Glomerular visceral epithelial cell (primary cell): Measurements from ENCODE around the gene EXOG.
A peak's percentile ranks its signal among the peaks of the same experiment; 100 is the strongest.

ENCODE experiments used
- DNase-seq: peaks from one replicate; pipeline ENCODE4 v3.0.0-alpha.2; 2016; ENCODE audit errors: extremely low spot score

The EXOG gene

DNA sequence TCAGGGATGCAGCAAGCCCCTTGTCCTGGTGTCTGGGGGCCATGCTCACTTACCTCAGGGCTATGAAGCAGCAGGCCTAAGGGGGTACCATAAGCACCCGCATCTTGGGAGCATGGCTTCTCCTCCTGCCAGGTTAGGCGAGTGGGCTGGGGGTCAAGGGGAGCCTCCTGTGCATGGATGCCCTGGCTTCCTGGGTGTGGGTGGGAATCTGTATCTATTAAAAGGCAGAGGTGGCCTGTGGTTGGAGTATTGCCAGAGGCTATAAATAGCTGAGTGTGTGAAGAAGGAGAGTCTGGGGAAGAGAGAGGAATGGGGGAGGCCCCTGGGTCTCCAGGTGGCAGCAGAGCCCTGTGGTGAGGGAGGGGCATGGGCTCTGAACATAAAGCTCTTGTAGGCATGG lies 22.9 kb upstream of the EXOG start:
- DNase-seq = no peak

DNA sequence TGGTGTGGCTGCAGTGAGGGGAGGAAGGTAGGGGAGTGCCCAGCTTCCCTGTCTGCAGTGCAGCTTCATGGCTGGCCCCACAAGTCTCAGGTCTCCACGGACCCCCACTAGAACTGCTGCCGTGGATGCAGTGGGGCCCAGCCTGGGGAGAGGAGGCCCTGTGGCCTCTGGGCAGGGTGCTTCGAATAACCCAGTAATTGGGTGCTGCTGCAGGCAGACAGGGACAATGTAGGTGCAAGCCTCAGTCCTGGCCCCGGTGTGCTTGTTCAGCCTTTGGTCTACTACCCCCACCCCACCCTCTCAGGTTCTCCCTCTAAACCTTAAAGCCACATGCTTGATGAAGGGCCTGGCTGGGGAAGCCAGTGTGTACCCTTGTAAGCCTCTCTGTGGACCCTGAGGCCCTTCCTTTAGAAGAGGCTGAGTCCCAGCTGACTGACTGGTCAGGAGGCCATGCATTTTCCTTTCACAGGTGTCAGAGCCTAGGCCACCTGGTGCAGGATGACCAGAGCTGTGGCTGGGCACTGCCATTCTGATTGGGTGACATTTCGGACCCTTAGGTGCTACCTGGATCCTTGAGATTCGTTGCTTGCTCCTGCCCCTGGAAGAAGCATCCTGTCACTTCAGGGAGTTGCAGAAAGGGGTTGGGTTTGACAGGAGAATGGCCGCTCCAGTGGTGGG lies 21.1 kb upstream of the EXOG start:
- no peak for DNase-seq

DNA sequence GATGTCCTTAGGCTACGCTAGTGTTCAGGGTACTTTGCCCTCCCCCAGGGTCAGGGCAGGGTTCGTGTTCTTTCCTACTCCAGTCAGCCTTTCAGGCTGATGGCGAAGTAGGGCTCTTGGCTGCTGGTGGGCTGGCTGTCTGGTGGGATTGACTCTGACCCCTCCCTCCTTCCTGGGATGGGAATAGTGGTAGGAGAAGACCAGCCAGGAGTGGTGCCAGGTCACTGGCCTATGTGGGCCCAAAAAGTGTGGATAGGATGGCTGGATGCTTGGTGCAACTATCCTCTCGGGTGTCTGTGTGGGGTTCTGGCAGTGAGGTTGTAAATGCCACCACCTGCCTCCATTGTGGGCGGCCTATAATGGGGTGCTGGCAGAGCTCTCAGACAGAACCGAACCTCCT lies 20.4 kb upstream of the EXOG start:
- no peak for DNase-seq

DNA sequence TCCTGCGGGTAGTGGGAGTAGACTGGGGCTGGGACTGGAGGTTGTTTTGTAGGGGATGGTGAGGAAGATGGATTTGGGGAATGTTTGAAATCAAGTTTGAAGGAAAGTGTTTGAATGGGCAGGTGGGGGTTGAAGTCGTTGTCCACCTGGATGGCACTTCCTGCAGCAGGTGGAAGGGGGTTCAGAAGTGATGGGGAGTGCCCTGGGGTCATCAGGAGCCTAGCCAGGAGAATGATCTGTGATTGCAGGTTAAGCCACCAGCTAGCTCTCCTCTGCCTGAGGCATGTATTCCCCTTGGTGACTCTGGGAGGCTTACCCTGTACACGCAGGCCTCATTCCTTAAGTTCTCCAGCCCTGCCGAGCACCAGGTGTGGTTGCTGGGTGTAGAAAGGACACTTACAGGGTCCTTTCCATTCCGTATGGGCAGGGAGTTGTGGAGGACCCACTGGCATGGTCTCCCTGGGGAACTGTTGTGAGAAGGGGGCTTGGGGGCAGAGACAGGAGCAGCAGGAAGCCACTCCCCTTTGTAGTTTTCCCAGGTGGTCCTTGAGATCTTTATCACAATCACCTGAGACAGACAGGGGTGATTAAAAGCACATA lies 19.9 kb upstream of the EXOG start:
- DNase-seq = no peak

DNA sequence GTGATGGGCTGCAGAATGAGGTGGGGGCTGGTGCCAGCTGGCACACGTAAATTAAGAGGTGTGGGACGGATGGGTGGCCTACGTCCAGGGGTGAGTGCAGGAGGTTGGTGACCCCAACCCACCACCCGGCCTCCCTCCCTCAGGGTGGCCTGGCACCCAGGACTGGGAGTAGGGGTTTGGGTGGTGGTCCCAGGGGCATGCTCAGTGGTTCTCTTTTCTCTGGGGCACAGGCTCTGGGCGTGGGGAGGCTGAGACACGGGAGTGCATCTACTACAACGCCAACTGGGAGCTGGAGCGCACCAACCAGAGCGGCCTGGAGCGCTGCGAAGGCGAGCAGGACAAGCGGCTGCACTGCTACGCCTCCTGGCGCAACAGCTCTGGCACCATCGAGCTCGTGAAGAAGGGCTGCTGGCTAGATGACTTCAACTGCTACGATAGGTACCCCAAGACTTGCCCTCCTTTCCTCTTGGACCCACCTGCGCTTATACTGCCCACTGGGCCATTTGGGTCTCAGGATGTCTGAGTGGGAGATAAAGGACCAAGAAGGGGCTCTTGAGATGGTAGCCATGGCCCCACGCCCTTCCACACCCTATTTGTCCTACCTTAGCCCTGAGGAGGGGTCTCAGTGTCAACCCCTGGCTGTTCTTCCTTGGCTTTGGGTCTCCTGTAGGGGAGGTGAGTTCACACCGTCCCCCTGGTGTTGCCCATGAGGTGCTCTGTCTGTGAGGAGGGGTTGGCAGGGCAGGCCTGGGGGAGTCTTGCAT lies 18.9 kb upstream of the EXOG start:
- no peak for DNase-seq

DNA sequence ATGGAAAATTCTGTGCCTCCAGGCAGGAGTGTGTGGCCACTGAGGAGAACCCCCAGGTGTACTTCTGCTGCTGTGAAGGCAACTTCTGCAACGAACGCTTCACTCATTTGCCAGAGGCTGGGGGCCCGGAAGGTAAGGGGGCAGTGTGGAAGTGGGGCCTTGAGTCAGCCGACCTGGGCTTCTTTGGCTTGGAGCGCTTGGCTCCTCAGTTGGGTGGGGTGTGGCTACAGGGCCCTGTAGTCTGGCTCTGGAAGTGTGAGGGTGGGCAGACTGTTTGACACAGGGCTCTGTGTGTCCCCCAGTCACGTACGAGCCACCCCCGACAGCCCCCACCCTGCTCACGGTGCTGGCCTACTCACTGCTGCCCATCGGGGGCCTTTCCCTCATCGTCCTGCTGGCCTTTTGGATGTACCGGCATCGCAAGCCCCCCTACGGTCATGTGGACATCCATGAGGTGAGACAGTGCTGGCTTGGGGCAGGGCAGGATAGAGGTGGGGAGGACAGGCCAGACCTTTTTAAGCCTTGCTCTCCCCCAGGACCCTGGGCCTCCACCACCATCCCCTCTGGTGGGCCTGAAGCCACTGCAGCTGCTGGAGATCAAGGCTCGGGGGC lies 18.2 kb upstream of the EXOG start:
- no peak for DNase-seq

DNA sequence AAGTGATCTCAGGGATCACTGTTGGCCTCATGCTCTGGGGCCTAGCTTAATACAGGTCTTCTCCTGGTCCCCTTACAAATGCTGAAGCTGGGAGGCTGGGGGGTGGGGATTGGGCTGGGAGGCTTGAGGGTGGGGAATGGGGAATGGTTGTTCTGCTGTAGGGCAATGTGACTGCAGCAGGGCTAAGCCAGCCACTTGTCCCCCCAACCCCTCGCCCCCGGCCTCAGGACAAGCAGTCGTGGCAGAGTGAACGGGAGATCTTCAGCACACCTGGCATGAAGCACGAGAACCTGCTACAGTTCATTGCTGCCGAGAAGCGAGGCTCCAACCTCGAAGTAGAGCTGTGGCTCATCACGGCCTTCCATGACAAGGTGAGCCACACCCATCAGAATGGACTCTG lies 17.2 kb upstream of the EXOG start:
- no peak for DNase-seq

DNA sequence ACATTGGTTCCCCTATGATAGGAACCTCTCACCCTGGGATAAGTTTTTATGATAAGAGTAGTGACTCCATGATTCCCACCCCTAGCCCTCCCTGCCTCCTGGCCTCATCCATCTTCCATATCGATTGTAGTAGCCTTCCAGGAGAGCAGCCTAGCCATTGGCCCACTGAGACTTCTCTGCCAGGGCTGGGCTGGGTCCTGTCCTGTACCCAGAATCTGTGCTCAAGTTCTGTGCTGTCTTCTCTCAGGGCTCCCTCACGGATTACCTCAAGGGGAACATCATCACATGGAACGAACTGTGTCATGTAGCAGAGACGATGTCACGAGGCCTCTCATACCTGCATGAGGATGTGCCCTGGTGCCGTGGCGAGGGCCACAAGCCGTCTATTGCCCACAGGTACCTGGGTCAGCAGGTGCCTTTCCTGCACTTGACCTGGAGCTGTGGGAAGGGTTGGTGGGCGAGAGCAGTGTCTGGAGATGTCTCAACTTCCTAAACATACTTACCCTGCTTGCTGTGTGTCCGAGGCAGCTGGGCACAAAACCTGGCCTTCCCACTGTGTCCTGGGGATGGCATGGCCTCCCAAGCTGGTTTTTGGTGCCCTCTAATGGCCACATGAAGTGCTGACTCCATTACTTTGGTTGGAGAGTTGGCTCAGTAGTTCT lies 16.6 kb upstream of the EXOG start:
- DNase-seq = peak; percentile 64

DNA sequence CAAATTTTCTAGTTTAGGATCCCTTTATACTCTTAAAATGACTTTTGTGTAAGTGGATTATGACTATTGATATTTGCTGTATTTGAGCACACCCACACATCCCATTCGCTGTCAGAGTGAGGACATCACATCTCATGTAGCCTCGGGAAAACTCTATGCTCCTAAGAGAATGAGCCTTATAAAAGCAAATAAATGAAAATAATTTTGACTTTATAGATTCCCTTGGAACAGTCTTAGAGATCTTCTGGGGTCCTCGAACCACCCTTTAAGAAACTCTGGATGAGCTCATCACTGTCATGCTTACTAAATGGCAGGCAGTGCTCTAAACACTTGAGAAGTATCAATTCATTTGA lies 16.1 kb upstream of the EXOG start:
- no peak for DNase-seq

DNA sequence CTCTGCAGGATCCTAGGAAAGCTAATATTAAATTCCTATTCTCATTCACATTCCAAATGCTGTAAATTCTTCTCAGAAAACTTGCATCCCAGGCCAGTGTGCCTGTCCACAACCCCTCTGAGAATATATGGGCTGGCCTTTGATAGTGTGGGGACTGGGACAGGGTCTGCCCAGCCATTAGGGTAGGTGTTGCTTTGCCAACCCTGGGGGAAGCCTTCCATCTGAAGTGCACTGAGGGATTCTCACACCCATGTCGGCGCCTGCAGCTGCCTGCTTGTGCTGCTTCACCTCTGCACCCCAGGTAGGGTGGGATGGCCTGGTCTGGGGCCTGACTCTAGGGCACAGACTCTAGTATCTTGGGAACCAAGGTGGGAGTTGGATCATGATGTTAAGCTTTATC lies 15.2 kb upstream of the EXOG start:
- no peak for DNase-seq

DNA sequence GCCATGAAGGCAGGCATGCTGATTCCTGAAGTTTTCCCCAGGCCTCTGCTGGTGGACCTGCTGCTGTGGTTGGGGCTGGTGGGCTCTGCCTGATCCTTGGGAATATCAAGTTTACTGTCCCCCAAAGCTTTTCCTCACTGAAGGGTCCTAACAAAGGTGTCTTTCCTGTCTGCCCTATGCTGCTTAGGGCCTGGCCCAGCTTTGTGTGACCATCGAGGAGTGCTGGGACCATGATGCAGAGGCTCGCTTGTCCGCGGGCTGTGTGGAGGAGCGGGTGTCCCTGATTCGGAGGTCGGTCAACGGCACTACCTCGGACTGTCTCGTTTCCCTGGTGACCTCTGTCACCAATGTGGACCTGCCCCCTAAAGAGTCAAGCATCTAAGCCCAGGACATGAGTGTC lies 13.2 kb upstream of the EXOG start:
- DNase-seq = no peak

DNA sequence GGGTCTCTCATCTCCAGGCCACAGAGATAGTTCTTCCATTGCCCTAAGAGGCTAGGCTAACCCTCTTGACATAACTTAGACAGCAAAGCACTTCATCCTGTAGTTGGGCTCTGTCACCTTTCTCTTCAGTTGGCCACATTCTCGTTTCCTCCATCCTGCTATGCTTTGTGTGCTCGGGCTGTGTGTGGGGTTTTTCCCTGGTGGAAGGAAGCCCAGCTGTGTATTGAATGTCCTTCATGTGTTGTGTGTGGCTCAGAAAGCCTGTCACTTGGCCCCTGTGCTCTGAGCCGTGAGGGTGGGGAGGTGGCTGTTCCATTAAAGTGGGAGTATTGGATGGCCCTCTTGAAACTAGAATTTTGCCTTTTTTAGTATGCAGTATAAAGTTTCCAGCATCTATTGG lies 8.8 kb upstream of the EXOG start:
- no peak for DNase-seq

DNA sequence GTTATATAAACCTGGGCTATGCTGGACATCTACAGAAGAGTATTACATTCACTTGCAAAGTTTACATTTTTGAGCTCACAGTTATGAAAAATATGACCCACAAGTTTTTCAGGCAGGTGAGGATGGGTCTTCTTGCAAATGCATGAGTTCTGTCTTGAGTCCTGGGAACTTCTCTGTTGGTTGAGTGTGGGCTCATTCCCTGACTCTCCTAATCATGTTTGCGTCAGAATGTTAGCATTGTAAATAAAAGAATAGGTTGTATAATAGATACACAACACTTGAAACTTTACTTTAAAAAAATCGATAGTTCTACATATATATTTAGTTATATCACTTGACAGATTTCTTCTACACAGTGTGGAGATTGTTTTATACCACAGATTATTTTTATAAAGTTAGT lies 7.2 kb upstream of the EXOG start:
- DNase-seq = no peak

DNA sequence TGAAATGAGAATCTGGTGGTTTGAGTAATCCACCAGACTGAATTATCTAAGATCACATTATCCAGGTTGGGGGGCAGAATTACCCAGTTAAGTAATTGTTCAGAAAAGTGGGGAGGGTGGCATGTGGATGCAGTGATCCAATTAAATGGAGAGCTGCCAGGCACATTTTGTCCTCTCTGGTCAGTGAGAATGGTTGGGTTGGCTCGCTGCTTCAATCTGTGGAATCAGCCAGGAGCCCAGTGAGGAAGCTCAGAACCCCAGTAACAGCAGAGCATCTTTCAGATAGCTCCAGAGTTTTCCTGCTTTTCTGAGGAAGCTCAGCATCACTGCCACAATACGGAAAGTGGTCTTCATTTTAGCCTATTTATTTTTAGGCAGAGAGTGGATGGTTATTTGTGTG lies 6.4 kb upstream of the EXOG start:
- no peak for DNase-seq

DNA sequence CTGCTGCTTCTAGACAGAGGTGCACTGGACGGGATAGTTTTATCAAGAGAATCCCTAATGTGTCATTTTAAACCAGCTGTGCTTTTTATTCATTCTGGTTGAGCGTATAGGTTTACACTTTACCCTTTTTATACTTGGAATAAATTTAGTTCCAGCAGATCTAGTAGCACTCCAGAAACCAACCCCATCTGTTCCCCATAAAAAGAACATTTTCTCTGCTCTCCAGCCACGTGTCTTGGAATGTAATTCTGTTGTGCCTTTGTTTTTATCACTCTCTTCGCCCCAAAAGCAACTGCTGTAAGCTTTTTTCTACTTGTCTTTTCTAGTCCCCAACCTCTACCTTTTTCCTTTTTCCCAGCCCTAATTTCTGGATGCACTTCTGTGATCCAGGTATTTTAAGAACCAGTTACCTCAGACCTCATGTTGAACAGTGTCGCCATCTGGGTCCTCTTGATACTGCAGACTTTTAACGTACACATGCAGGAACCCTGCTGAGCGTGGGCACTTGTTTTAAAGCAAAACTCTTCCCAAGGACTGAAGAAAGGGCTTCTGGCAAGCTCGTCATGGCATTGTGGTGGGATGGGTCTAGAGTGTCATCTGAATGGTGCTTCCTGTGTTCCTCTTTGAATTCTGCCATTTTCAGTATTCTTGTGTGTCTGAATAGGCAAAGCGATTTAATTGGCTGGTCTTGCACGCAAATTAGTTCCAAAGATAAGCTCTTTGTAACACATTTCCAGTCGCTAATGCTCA lies 5.7 kb upstream of the EXOG start:
- no peak for DNase-seq

DNA sequence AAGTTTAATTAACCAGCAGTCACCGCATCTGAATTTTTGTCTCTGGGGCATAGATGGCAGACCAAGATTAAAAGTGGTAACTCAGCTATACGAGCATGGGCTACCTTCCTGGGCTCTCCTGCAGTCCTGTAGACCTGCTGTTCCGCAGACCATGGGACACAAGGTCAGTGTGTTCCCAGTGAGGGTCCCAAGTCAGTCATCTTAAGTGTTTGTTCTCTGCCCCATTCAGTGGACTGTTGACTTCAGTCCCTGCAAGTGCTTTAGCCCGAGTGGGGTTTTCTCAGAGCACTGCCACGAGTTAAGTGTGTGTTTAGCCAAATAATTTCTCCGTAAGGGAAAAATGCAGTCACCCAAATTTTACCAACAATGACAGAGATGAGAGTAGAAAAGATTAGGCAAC lies 4.9 kb upstream of the EXOG start:
- no peak for DNase-seq

DNA sequence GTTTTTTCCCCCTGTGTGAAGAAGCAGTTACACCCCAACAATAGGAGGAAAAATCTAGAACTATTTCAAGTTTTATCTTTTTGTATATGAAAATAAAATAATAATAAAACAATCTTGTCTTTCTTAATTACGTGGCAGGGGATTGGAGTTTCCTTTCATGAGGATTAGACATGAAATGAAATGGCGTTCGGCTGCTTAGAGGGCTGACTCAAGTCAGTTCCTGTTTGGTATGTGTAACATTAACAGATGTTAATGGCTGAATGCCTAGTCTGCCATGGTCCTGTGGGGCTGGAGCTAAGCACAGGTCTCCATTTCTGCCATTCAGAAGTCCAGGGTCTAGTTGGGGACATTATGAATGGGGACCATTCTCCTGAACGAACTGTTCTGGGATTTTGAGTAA lies 3.1 kb upstream of the EXOG start:
- no peak for DNase-seq

DNA sequence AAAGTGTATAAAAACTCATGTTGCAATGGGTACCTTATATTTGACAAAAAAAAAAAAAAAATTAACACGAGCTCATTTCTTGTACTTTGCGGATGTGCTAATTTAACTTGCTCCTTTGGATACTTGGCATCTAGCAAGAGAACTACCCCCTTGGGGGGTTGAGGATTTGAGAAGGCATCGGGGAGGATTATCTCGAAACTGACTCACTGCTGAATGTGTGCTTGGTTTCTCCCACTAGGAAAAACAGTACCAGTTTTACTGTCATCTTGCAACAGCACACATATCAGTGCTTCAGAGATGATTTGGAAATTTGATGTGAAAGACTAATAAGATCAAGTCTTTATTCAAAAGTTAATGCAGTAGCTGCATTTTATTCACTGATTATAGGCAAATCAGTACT lies 891 bp downstream of the EXOG start:
- peak; percentile 16 for DNase-seq

DNA sequence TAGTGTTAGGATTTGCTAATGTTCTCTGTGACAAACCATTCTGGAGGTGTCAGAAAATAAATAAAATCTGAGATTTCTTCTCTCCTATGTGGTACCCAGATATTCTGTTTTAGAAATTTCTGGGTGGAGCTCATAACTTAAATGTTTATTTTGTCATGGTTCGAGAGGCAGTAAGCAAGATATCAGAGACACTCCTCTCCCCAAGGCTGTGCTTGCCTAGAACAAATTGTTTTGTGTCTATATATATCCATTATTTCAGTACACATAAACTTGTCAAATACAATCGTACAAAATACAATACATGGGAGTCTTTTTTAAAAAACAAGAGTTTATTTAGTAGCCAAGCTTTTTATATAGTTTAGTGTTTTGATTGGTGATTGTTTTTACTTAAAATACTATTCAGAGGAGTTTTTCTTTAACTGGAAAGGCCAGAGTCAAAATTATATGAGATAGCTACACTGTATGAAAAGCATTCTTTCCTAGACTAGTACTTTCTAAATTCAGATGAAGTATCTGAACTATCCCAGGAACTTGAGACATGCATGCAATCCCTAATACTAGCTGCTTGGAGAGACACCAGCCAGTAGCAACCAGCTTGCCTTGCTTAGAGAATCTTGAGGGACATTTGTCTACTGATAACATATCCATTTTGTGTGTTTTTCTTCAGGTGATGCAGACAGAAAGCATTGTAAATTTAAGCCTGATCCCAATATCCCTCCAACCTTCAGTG lies 4.7 kb downstream of the EXOG start:
- no peak for DNase-seq

DNA sequence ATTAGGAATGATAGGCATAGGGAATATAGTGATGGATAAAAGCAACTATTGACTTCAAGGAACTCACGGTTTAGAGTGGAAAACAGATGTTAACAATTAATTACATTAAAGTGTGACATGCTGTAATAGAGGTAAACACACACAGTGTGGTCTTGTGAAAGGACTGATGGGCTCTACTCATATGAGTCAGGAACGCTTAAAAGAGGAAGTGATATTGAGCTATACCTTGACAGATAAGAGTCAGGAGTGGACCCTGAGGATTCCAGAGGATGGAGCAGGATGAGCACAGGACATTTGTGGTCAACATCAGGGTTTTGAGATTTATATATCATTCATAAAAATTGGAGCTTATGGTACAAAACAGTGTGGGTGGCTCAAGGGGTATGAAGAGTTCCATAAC lies 11.0 kb downstream of the EXOG start:
- no peak for DNase-seq

DNA sequence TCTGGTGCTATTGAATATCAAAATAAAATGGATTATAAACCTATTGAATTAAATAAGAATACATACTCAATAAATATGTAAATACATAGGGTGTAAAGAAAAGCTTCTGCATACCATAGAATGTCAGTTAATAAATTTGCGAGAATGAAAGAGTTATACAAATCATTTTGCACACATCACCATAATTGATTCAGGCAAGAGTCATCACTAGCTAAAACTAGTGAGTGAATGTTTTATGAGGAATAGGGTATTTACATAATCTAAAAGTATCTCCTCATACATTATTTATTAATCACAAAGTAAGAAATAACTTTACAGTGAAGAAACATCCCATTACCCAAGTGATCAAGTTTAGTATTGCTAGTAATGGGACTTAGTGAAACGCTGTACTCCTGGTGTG lies 13.6 kb downstream of the EXOG start:
- DNase-seq = no peak
